Trophoblast cell (in vitro differentiated cells and primary cell): Measurements from ENCODE around the gene TOGARAM1.
A peak's percentile ranks its signal among the peaks of the same experiment; 100 is the strongest.

Experiments used
- DNase-seq, 2 donors: peaks; one replicate each; pipeline ENCODE4 v3.0.0-alpha.2; 2016
- H2AFZ ChIP-seq: 2 replicates; pipeline ENCODE4 v1.6.1; 2013; ENCODE audit warnings: low read length, moderate library complexity, mild to moderate bottlenecking; ENCODE audit not compliant: insufficient read depth, poor library complexity
- H2AK5ac ChIP-seq: 2 replicates; pipeline ENCODE4 v1.6.1; 2013; ENCODE audit warnings: mild to moderate bottlenecking, low read length
- H2BK120ac ChIP-seq: 2 replicates; pipeline ENCODE4 v1.6.1; 2013; ENCODE audit warnings: low read length, mild to moderate bottlenecking, moderate library complexity; ENCODE audit not compliant: insufficient read depth, poor library complexity
- H2BK12ac ChIP-seq: 2 replicates; pipeline ENCODE4 v1.6.1; 2013; ENCODE audit warnings: mild to moderate bottlenecking, low read length, moderate library complexity
- H2BK5ac ChIP-seq: 2 replicates; pipeline ENCODE4 v1.6.1; 2013; ENCODE audit warnings: low read length, low read depth, moderate library complexity, mild to moderate bottlenecking; ENCODE audit not compliant: poor library complexity
- H3K14ac ChIP-seq: 2 replicates; pipeline ENCODE4 v1.6.1; 2013; ENCODE audit warnings: mild to moderate bottlenecking, low read length
- H3K18ac ChIP-seq: 2 replicates; pipeline ENCODE4 v1.6.1; 2013; ENCODE audit warnings: mild to moderate bottlenecking, low read length
- H3K23ac ChIP-seq: 2 replicates; pipeline ENCODE4 v1.6.1; 2013; ENCODE audit warnings: low read length
- H3K27ac ChIP-seq: 2 replicates; pipeline ENCODE4 v1.5.1; 2013; ENCODE audit warnings: low read depth, mild to moderate bottlenecking, inconsistent platforms, low read length, moderate library complexity
- H3K27me3 ChIP-seq: 2 replicates; pipeline ENCODE4 v1.6.1; 2013; ENCODE audit warnings: inconsistent platforms, mild to moderate bottlenecking, low read length, moderate library complexity; ENCODE audit not compliant: insufficient read depth
- H3K36me3 ChIP-seq, 2 experiments: 1 replicate in 1 of 2; 2 replicates in 1 of 2; pipeline ENCODE4 v1.6.1; 2013; ENCODE audit warnings: low read length in 2 of 2, mild to moderate bottlenecking in 2 of 2, moderate library complexity in 1 of 2; ENCODE audit not compliant: insufficient read depth in 2 of 2, control insufficient read depth in 1 of 2
- H3K4ac ChIP-seq: 2 replicates; pipeline ENCODE4 v1.6.1; 2013; ENCODE audit warnings: low read depth, mild to moderate bottlenecking, low read length, moderate library complexity
- H3K4me1 ChIP-seq, 2 experiments: 1 replicate in 1 of 2; 2 replicates in 1 of 2; pipeline ENCODE4 v1.6.1; 2013; ENCODE audit warnings: low read length in 2 of 2, mild to moderate bottlenecking in 2 of 2, moderate library complexity in 1 of 2; ENCODE audit not compliant: insufficient read depth in 2 of 2, control insufficient read depth in 1 of 2
- H3K4me2 ChIP-seq: 2 replicates; pipeline ENCODE4 v1.6.1; 2013; ENCODE audit warnings: inconsistent platforms, mild to moderate bottlenecking, low read length, moderate library complexity
- H3K4me3 ChIP-seq: 2 replicates; pipeline ENCODE4 v1.5.1; 2013; ENCODE audit warnings: mild to moderate bottlenecking, low read depth, low read length, inconsistent platforms
- H3K79me1 ChIP-seq: one replicate; pipeline ENCODE4 v1.6.1; 2013; ENCODE audit warnings: low read length
- H3K79me2 ChIP-seq: 2 replicates; pipeline ENCODE4 v1.6.1; 2013; ENCODE audit warnings: low read length, mild to moderate bottlenecking; ENCODE audit not compliant: control insufficient read depth, insufficient read depth, poor library complexity
- H3K9ac ChIP-seq: 2 replicates; pipeline ENCODE4 v1.6.1; 2013; ENCODE audit warnings: mild to moderate bottlenecking, low read length
- H3K9me3 ChIP-seq: 2 replicates; pipeline ENCODE4 v1.6.1; 2013; ENCODE audit warnings: low read depth, mild to moderate bottlenecking, control low read depth, inconsistent platforms, low read length; ENCODE audit not compliant: insufficient read depth
- H4K12ac ChIP-seq: 2 replicates; pipeline ENCODE4 v1.6.1; 2013; ENCODE audit warnings: low read depth, mild to moderate bottlenecking, low read length, moderate library complexity
- H4K8ac ChIP-seq: 2 replicates; pipeline ENCODE4 v1.6.1; 2013; ENCODE audit warnings: low read depth, mild to moderate bottlenecking, low read length, moderate library complexity
- H4K91ac ChIP-seq: one replicate; pipeline ENCODE4 v1.6.1; 2013; ENCODE audit warnings: low read depth, mild to moderate bottlenecking, low read length, moderate library complexity
- WGBS: extraction: QIAGEN DNeasy Blood & Tissue Kit; methylation state at CpG from one replicate; pipeline ENCODE4 v1.1.7; 2013; ENCODE audit warnings: missing lambda C conversion rate; ENCODE audit not compliant: insufficient read length, insufficient coverage; ENCODE audit errors: extremely low coverage; 5-methylcytosine and 5-hydroxymethylcytosine counted together

TOGARAM1 gene

DNA sequence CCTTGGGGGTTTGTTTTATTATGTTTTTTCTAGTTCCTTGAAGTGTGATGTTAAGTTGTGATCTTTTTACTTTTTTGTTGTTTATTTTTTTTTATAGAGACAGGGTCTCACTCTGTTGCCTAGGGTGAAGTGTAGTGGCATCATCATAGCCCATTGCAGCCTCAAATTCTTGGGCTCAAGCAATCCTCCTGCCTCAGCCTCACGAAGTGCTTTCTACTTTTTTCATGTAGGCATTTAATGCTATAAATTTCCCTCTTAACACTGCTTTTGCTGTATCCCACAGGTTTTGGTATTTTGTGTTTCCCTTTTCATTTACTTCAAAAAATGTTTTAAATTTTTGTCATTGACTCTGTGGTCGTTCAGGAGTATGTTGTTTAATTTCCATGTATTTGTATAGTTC, 95.4 kb downstream of the TOGARAM1 start:
- H3K79me1 ChIP-seq, result no peaks in the 10 kb centered on the region
- no peak overlapping the region for H2BK5ac ChIP-seq
- WGBS, result no CpG with 5 or more reads among the region's 2 CpGs
- H4K8ac ChIP-seq, result no peak overlapping the region
- no peak overlapping the region for H2BK120ac ChIP-seq
- no peak overlapping the region for H4K12ac ChIP-seq
- no peak overlapping the region for H3K18ac ChIP-seq
- no peak overlapping the region for H3K4me3 ChIP-seq
- H3K27me3 ChIP-seq, result no peaks in the 10 kb centered on the region
- H3K14ac ChIP-seq, result no peak overlapping the region
- peaks cover 2 to 6% of the 10 kb centered on the region in 2 experiments for H3K36me3 ChIP-seq
- no peak overlapping the region for H3K4ac ChIP-seq
- no peaks in the 10 kb centered on the region for H3K79me2 ChIP-seq
- no peak overlapping the region for H3K23ac ChIP-seq
- H4K91ac ChIP-seq, result no peak overlapping the region
- H3K9me3 ChIP-seq, result no peaks in the 10 kb centered on the region
- no peak overlapping the region for H2AK5ac ChIP-seq
- no peak overlapping the region for H3K27ac ChIP-seq
- no peak overlapping the region for H3K9ac ChIP-seq
- no peak overlapping the region for H3K4me2 ChIP-seq
- no peak overlapping the region for H2AFZ ChIP-seq
- no peak for DNase-seq
- H3K4me1 ChIP-seq, result no peaks in the 10 kb centered on the region
- H2BK12ac ChIP-seq, result no peak overlapping the region

DNA sequence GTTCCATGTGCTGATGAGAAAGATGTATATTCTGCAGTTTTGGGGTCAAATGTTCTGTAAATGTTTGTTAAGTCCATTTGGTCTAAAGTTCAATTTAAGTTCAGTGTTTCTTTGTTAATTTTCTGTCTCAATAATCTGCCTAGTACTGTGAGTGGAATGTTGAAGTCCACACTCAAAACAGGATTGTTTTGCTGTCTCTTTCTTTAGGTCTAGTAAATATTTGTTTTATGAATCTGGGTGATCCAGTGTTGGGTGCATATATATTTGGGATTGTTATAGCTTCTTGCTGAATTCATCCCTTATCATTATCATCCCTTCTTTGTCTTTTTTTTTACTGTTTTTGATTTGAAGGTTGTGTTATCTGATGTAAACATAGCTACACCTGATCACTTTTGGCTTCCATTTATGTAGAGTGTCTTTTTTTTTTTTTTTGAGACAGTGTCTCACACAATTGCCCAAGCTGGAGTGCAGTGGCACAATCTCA, 95.9 kb downstream of the TOGARAM1 start:
- H4K12ac ChIP-seq, result no peak overlapping the region
- H3K79me2 ChIP-seq, result no peaks in the 10 kb centered on the region
- no peak overlapping the region for H2AFZ ChIP-seq
- no peak overlapping the region for H2BK5ac ChIP-seq
- H3K79me1 ChIP-seq, result no peaks in the 10 kb centered on the region
- no peak overlapping the region for H4K8ac ChIP-seq
- H3K27ac ChIP-seq, result no peak overlapping the region
- H2BK12ac ChIP-seq, result no peak overlapping the region
- H3K4me1 ChIP-seq, result no peaks in the 10 kb centered on the region
- H3K9ac ChIP-seq, result no peak overlapping the region
- H3K18ac ChIP-seq, result no peak overlapping the region
- no peak overlapping the region for H3K4ac ChIP-seq
- H3K9me3 ChIP-seq, result no peaks in the 10 kb centered on the region
- H3K4me3 ChIP-seq, result no peak overlapping the region
- no peak overlapping the region for H2AK5ac ChIP-seq
- no peaks in the 10 kb centered on the region for H3K27me3 ChIP-seq
- H3K4me2 ChIP-seq, result no peak overlapping the region
- no peak for DNase-seq
- peaks cover 2 to 6% of the 10 kb centered on the region in 2 experiments for H3K36me3 ChIP-seq
- no peak overlapping the region for H3K23ac ChIP-seq
- no peak overlapping the region for H2BK120ac ChIP-seq
- H3K14ac ChIP-seq, result no peak overlapping the region
- H4K91ac ChIP-seq, result no peak overlapping the region

DNA sequence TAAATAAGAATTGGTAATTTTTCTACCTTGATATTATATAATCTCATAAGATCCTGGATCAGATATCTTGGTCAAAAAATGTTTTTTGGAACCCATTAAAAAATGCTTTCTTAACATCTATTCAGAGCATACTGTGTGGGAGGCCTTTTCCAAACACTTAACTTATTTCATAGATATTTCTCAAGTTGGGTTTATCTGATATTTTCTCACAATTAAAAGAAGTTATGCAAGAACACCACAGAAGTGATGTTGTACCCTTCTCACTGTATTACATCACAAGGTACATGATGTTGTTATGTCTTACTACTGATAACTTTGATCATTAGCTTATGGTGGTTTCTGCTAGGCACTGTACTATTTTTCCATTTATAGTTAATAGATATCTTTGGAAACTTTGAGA, 98.6 kb downstream of the TOGARAM1 start:
- Histone ChIP-seq H3K36me3 (peaks cover 2 to 6% of the 10 kb centered on the region in 2 experiments), H4K12ac (no peak overlapping the region), H3K4me3 (no peak overlapping the region), H3K23ac (no peak overlapping the region), H3K79me2 (no peaks in the 10 kb centered on the region), H3K27me3 (no peaks in the 10 kb centered on the region), H3K9me3 (no peaks in the 10 kb centered on the region), H3K4me2 (no peak overlapping the region), H4K91ac (no peak overlapping the region), H3K14ac (no peak overlapping the region), H2AFZ (no peak overlapping the region), H3K9ac (no peak overlapping the region), H2AK5ac (no peak overlapping the region), H2BK5ac (no peak overlapping the region), H2BK120ac (no peak overlapping the region), H3K27ac (no peak overlapping the region), H3K4me1 (no peaks in the 10 kb centered on the region), H4K8ac (no peak overlapping the region), H3K4ac (no peak overlapping the region), H2BK12ac (no peak overlapping the region), H3K79me1 (no peaks in the 10 kb centered on the region), H3K18ac (no peak overlapping the region)
- DNase-seq, result no peak

DNA sequence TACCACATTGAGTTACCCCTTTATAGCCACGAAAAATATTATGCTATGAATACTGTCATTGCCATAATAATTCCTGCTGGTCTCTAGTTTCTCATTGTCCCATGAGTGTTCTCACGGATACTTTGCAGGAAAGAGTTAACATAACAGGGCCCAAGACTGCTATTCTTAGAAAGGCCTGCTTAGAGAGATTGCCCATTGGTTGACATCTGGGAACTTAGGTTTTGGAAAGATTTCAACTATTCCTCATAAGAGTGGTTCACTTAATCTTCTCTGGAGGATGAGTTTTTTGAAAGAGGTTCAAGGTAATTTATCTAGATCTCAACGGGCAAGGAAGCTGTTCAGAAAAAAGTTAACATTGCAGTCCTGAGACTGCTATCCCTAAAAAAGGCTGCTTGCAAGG, 103.5 kb downstream of the TOGARAM1 start:
- Histone ChIP-seq H3K18ac (no peak overlapping the region), H3K4me3 (no peak overlapping the region), H3K27ac (no peak overlapping the region), H3K79me1 (no peaks in the 10 kb centered on the region), H2BK120ac (no peak overlapping the region), H2AK5ac (no peak overlapping the region), H3K14ac (no peak overlapping the region), H3K4ac (no peak overlapping the region), H4K12ac (no peak overlapping the region), H3K79me2 (no peaks in the 10 kb centered on the region), H3K36me3 (no peaks in the 10 kb centered on the region), H2AFZ (no peak overlapping the region), H4K91ac (no peak overlapping the region), H3K4me2 (peak overlapping the region; percentile 30), H3K9me3 (no peaks in the 10 kb centered on the region), H2BK12ac (no peak overlapping the region), H3K27me3 (no peaks in the 10 kb centered on the region), H3K4me1 (peaks cover 0 to 3% of the 10 kb centered on the region in 2 experiments), H4K8ac (no peak overlapping the region), H2BK5ac (no peak overlapping the region), H3K9ac (no peak overlapping the region), H3K23ac (no peak overlapping the region)
- WGBS, result no CpG with 5 or more reads among the region's 3 CpGs
- no peak for DNase-seq
